Skeletal muscle cell (primary cell): ENCODE data around the gene CTDSPL.
A peak's percentile ranks its signal among the peaks of the same experiment; 100 is the strongest.
"Not testable (repeated sequence)": the region's sequence is repeated elsewhere in the genome, so short reads cannot be mapped to it uniquely, and the experiment has no call there.

Experiments
- DNase-seq: peaks from one replicate; pipeline ENCODE4 v3.0.0-alpha.2; 2010; ENCODE audit warnings: low read depth
- H3K4me3 ChIP-seq: 2 replicates; pipeline ENCODE4 v1.5.1; 2011; ENCODE audit warnings: low read depth, mild to moderate bottlenecking, control low read depth, low read length, moderate library complexity

Gene CTDSPL

GRCh38 chr3:38022301-38022700 is 160.6 kb downstream of the CTDSPL start:
- H3K4me3 ChIP-seq: no peak overlapping the region
- no peak for DNase-seq

- DNase-seq: no peak
- H3K4me3 ChIP-seq: no peak overlapping the region
Measured at GRCh38 chr3:38022896-38023709, 161.4 kb downstream of the CTDSPL start.

- DNase-seq: no peak
- H3K4me3 ChIP-seq: no peak overlapping the region
Measured at GRCh38 chr3:38026856-38027255, 165.2 kb downstream of the CTDSPL start.

GRCh38 chr3:38027466-38028465 is 166.1 kb downstream of the CTDSPL start:
- H3K4me3 ChIP-seq: peak overlapping the region; percentile 72
- no peak for DNase-seq

- peak overlapping the region; percentile 72 for H3K4me3 ChIP-seq
- no peak for DNase-seq
Measured at GRCh38 chr3:38028621-38029361, 167.1 kb downstream of the CTDSPL start.

GRCh38 chr3:38029400-38030125 is 167.9 kb downstream of the CTDSPL start, which contains the start of gene PLCD1:
Gene PLCD1, minus strand, starts transcription at chr3:38029642. Its CDS starts 103 bp downstream, at chr3:38029539.
- no peak for DNase-seq
- H3K4me3 ChIP-seq: peak within 1 kb of the TSS; percentile 72

GRCh38 chr3:38030126-38031021 is 168.7 kb downstream of the CTDSPL start:
- DNase-seq: no peak

GRCh38 chr3:38031022-38031994 is 169.6 kb downstream of the CTDSPL start:
- DNase-seq: no peak
- H3K4me3 ChIP-seq: no peak overlapping the region

More at GRCh38 chr3:38030126-38031021, 168.7 kb downstream of the CTDSPL start:
- H3K4me3 ChIP-seq: peak overlapping the region; percentile 72

GRCh38 chr3:38032328-38032865 is 170.7 kb downstream of the CTDSPL start:
- H3K4me3 ChIP-seq: no peak overlapping the region
- no peak for DNase-seq

GRCh38 chr3:38033586-38033985 is 171.9 kb downstream of the CTDSPL start:
- H3K4me3 ChIP-seq, DNase-seq: not testable (repeated sequence)
